Cerebellar nuclear complex (tissue), 1 donor: ENCODE measurements around the gene FAM210B.
"Not testable (repeated sequence)": the region's sequence is repeated elsewhere in the genome, so short reads cannot be mapped to it uniquely, and the experiment has no call there.

Source experiments
- DNase-seq, 2 experiments: peaks; one replicate each; lab custom pipeline; 2025; lab: John Stamatoyannopoulos, UW

The FAM210B gene

DNA sequence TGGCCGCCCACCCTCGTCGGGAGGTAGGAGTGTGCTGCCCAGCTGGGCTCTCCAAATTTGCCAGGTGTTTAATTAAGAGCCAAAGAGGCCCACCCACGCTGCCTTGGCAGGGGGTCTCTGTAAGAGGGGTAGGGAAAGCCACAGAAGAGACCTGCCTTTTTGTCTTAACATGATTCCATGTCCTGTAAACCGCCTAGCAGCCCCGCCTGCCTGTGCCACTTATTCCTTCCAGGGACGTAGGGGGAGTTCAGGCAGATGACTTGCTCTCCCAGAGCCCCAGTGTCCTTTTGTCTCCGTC, 2.1 kb downstream of the FAM210B start:
- no peak for DNase-seq

GRCh38 chr20:56361900-56362299, 3.1 kb downstream of the FAM210B start:
- DNase-seq: no peak

DNA sequence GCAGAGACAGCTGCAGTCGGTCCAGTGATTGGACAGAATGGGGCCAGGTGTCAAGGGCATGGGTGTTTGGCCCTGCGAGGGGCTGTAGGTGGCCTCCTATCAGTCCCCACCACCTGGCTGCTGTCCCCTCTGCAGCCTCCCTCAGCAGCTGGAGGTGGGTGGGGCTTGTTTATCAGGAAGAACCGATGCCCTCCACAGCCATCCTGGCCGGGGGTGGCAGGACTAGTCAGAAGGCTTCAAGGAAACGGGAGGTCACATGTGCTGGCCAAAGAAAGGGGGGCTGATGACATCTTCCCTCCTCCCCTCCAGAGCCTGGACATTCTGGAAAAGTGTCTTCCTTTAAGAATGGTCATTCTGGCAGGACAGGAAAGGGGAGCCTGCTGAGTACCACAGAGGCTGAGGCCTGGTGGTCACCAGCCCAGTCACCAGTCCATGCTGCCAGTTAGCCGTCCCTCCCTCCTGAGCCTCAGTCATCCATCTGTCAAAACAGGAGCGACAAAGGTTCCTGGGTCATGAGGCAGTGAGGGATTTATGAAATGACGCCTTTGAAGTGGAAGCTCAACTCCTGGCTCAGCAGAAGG, 4.1 kb downstream of the FAM210B start:
- DNase-seq: no peak

GRCh38 chr20:56363491-56363890, 4.7 kb downstream of the FAM210B start:
- no peak for DNase-seq

DNA sequence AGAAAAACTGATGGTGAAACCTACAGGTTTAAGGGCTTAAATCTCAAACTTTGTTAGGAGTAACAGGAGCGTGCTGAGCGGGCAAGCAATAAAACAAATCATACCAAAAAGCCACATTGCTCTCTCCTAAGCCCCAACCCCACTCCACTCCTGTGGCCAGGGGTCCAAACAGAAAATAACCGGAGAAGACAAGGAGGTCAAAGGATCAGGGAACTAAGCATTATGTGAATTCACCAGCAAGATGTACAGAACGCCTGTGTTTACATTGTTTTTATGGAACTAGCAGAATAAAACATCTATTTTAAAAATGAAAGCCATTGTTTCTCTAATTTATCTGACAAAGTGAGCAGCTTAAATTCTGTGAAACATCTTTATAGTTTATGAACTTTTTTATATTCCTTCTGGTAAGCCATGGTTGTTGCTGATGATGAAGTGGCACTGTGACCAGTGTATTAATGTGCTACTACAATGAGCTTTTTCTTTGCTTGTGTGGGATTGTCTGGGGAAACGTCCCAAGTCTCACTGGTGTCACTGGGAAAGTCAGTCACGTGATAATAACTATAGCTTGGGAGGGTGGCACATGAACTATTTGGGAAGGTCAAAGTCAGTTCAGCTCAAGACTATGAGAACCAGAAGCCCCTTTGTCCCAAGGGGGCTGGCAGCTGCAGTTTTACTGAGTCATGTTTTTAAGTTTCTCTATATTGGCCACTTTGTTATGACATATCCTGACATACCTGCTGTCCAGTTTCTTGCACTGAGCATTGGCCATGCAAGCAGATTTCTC, 9.8 kb downstream of the FAM210B start:
- DNase-seq: no peak

DNA sequence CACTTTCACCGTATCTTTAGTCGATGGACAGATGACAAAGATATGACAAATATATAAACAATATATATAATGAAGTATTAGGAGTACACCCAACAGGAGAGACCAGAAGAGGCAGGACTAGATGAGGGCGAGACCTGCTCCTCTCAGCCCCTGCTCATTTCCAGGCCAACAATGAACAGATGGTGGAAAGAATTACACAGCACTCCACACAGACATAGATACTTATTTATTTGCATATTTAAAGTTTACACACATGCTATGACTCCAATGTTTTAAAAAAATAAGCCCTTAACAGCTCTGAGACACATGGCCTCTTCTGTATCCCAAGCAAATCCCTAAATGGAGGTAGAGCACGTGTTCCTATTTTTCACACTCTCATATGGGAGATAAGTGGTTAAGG, 10.4 kb downstream of the FAM210B start:
- no peak for DNase-seq

- no peak for DNase-seq
Observed at GRCh38 chr20:56371977-56372376, 13.2 kb downstream of the FAM210B start.

DNA sequence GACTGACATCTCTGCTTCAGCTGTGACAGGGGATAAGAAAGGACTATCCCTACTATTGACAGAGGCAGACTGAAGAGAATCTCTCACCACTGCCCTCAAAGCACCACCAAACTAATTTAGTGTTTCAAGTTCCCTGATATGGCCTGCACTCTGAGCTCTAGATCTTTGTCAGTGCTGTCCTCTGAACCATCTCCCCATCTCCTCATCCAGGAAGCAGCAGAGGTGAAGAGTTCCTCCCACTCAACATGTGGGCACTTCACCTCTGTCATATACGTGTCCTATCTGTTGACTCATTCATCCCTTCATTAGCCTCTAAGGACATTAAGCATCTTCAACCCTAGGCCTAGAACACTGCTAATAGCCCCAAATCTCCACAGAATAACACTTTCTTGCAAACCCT, 14.1 kb downstream of the FAM210B start:
- no peak for DNase-seq

DNA sequence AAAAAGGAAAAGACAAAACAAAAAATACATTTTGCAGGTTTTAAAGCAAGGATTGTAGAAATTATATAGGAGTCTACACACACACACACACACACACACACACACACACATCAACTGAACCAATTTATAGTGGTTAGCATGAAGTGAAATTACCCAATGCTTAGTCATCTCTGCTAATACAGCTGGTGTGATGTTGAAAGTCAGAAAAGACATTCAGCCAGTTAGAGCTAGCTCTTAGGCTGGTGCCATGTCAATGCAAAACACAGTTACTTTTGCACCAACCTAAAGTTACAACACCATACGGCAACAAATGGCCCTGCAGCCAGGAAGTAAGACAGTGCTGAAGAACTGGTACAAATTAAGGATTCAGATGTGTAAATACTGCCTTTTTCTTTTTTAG, 15.2 kb downstream of the FAM210B start:
- DNase-seq: no peak

DNA sequence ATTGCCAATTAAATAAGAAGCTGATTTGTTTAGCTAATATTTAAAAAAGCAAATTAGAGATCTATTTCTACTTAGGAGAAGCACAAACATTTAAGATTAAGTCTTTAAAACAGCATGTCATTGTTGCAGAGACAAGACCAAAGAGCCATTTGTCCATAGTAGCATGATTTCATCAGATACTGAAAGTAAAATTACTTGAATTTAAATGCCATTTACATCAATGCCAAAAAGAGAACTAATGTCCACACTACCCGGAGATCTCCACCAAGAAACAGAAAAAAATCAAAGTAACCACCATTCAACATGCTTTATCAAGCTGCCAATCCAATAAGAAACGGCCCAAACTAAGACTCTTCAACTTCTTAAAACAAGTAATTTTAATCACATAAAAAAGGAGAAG, 17.6 kb downstream of the FAM210B start:
- DNase-seq: no peak

DNA sequence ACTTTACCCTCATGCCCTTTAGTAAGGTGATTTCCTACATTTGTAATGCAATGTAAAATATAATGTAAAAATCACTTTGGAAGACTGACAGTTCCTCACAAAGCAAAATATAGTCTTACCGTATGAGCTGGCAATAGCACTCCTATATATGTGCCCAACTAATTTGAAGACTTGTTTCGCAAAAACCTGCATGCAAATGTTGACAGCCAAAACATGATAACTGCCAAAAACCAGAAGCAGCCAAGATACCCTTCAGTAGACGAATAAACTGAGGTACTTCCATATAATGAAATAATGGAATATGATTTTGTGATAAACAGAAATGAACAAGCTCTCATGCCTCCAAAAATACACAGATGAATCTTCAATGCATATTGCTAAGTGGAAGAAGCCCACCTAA, 19.6 kb downstream of the FAM210B start:
- DNase-seq: no peak

GRCh38 chr20:56380375-56380774, 21.6 kb downstream of the FAM210B start:
- DNase-seq: no peak

DNA sequence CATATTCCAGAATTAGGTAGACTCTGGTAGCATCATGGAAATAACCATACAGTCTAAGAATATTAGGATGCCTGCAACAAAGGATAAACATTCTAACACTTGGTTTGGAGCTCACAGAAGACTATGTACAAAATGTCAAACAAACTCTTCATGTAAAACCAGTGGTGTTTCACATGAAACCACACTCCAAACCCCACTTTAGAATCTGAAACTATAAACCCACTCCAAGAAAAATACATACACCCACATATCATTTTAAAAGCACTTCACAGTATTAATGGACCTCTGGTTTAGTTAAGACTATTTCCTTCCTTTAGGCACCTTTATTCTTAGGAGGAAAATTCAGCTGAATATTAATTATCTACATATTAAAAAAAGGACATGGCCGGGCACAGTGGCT, 22.7 kb downstream of the FAM210B start:
- no peak for DNase-seq

GRCh38 chr20:56382696-56383095, 23.9 kb downstream of the FAM210B start:
- DNase-seq: no peak

DNA sequence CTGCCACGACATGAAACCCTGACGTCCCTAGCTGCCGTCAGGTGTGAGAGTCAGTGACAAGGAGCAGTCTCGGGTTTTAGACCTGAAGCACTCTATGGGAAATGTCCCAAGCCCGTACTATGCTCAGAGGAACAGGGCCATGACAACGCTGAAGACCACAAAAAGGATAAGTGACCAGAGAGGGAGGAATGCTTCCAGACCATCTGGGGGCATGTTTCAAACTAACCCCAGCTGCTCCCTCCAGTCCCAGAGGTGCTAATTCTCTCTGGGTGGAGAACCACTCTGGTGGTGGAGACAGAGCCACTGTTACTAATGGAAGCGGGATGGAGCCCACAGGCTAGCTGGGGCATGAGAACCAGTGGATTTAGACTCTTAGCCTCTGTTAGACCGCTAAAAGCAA, 24.6 kb downstream of the FAM210B start:
- DNase-seq: no peak

GRCh38 chr20:56385130-56385529, 26.4 kb downstream of the FAM210B start:
- DNase-seq: no peak

GRCh38 chr20:56386219-56386618, 27.4 kb downstream of the FAM210B start:
- DNase-seq: no peak

- DNase-seq: no peak
Observed at GRCh38 chr20:56388882-56389281, 30.1 kb downstream of the FAM210B start.

DNA sequence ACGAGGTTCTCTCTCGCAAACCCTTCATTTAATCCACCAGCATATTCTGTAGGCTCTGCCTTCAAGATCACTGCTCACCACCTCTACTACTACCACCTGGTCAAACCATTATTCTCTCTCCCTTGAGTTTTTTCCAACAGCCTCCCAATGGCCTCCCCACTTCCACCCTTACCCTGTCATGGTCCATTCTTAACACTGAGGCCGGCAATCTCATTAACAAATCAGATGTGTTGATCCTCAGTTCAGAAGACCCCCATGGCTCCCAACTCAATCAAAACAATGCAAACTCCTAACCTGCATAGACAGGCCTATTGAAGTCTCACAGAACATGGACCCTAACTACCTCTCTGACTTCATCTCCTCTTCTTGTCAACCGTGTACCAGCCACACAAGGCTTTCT, 31.0 kb downstream of the FAM210B start:
- no peak for DNase-seq

DNA sequence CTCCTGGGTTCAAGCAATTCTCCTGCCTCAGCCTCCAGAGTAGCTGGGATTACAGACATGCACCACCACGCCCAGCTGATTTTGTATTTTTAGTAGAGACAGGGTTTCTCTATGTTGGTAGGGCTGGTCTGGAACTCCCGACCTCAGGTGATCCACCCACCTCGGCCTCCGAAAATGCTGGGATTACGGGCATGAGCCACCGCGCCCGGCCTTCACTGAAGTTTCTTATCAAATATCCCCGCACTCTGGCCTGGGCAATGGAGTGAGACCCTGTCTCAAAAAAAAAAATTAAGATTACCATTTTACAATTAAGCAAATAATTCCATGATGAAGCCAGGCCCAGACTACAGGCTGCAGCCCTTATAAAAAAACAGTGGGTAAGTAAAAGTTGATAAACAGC, 31.6 kb downstream of the FAM210B start:
- DNase-seq: not testable (repeated sequence)

DNA sequence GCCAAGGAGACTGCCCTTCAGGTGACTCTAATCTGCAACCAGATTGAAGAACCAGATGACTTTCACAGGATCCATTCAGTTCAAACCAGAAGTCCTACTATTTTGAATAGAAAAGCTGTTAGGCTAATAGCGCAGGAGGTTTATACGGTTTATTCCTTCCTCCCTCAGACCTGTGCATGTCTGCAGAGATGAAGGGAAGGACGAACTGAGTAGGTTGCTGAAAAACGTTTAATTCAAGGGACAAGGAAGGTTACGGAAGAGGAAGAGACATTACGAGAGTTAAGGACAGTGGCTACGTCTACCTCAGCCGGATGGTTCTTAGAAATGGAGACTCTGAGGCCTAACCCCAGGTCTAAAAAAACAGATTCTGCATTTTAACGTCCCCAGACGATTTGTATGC, 32.3 kb downstream of the FAM210B start:
- DNase-seq: no peak

GRCh38 chr20:56391596-56392131, 32.9 kb downstream of the FAM210B start:
- no peak for DNase-seq

DNA sequence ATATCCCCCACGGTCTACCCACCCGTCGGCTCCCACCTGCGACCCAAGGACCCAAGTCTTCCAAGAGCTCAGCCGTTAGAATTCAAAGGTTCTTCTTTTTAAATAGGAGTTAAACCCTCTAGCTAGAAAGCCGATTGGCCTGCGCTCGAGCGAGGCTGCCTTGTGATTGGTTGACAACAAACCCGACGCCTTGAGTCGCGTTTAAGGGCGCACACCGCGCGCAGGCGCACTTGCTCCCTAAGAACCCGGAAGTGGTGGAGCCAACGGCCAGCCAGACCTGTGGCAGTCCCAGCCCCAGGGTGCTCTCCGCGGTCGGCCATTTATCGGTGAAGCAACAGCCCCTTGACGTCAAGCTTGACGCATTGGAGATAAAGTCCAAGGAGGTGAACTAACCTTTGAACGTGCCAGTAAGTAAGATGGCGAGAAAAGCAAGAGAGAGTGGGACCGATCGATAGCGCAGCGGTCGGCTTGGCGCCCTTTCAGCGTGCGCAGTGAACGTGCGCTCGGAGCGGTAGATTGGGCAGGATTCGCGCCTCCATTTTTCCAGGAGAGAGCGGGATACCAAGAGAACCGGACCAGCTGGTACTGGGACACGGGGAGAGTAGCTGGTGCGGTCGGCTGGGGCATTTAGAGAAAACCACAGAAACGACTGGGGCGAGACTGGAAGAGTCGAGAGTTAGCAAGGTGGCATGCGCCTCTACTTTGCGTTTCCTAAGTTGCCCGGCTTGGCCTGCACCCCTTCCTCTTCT, 33.5 kb downstream of the FAM210B start, which contains the start of the genes AURKA and CSTF1:
Gene AURKA (minus strand): TSS at position 84 of the 749 bp plus-strand sequence. CDS start 4,018 bp downstream, outside the sequence.
Gene CSTF1 (plus strand): TSS at position 514 of the 749 bp plus-strand sequence. CDS start 2,908 bp downstream, outside the sequence.
- peak; percentile 96 to 98 for DNase-seq
